ENCODE data around the gene TRIM62.

Gene TRIM62

GRCh38 chr1:33180226-33180910, 1.5 kb downstream of the TRIM62 start:
- peak in 1 of 2 donors; percentile 81 for DNase-seq

DNA sequence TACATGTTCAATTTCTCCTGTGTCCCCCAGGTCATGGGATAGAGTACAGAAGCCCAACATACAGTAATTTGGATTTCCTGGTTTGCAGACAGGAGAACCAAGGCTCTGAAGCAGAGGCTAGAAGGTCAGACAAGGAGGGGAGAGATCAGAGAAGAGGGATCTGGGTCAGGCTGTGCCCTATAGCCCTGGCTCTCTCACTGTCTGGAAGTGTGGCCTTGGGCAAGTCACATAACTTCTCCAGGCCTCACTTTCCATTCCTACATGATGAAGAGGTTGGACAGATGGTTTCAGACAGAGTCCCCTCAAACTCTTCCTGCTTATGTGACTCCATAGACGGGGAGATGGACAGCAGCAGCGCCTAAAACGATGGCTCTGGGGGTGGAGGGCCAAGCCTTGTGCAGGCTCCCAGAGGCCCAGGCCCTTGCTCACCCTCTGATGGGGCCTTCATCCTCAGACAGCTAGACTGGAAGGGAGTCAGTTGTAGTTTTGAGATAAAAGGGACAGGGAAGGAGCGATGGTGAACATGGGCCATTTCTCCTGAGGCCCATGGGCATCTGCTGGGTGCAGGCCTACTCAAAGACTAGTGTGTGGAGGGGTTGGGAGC, 2.9 kb downstream of the TRIM62 start:
- DNase-seq, result no peak

DNA sequence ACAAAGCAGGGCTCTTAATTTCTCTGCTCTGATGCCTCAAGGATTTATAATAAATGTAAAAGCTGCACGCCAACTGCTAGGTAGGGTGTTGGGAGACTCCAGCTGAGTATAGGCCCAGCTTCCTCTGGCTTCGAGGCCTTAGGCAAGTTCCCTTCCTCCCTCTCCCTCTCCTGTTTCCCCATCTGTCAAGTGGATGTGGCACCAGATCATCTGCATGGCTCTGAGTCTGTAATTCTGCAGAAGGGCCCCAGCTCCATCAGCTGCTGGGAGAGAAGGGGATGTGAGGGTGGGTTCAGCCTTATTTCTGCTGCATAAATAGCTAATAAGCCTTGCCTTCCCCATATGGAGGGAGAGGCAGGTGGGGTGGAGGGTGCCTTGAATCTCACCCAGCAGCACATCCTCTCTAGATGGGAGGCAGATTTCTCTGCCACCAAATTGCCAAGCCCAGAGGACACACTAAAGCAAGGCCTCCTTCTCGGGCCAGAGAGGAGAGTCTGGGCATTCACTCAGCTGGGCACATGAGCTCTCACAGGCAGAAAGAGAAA, 3.8 kb downstream of the TRIM62 start:
- no peak for DNase-seq

GRCh38 chr1:33176887-33177286, 5.0 kb downstream of the TRIM62 start:
- DNase-seq, result no peak

DNA sequence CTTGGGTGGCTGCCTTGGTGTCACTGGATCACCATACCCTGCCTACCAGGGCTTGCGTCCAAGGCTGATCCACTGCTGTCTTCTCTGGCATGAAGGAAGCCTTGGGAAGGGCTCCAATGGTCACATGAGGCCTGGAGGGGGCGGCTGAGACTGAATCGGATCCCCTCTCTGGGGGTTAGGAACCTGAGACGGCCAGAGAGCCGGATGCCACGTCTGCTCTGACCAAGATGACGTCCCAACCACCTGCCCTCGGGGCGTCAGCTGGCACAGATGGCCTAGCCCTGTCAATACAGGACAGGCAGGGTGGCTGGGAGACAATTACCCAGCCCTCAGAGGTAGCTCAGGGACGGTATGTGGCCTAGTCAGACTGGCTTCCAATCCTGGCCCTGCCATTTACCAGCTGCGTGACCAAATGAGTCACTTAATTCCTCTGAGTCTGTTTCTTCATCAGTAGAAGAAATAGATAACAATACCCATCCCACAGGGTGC, 5.4 kb downstream of the TRIM62 start:
- DNase-seq, result no peak

- DNase-seq, result no peak
Observed at GRCh38 chr1:33175865-33176264, 6.0 kb downstream of the TRIM62 start.

DNA sequence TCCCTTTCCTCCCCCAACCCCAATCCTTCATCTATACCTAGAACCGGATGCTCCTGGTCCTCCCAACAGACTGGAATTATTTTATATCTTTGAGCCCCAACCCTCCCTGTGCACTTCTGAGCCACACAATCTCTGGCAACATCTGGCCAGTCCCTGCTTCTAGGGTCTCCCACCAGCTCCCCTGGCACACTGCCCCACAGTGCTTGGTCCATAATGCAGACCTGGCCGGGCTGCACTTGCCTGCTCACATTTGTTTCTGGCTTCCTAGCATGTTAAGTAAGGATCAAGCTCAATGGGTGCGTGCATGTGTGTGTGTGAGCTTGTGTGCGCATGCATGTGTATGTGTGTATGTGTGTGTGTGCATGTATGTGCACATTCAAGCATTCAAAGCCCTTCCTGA, 8.8 kb downstream of the TRIM62 start:
- DNase-seq, result no peak

DNA sequence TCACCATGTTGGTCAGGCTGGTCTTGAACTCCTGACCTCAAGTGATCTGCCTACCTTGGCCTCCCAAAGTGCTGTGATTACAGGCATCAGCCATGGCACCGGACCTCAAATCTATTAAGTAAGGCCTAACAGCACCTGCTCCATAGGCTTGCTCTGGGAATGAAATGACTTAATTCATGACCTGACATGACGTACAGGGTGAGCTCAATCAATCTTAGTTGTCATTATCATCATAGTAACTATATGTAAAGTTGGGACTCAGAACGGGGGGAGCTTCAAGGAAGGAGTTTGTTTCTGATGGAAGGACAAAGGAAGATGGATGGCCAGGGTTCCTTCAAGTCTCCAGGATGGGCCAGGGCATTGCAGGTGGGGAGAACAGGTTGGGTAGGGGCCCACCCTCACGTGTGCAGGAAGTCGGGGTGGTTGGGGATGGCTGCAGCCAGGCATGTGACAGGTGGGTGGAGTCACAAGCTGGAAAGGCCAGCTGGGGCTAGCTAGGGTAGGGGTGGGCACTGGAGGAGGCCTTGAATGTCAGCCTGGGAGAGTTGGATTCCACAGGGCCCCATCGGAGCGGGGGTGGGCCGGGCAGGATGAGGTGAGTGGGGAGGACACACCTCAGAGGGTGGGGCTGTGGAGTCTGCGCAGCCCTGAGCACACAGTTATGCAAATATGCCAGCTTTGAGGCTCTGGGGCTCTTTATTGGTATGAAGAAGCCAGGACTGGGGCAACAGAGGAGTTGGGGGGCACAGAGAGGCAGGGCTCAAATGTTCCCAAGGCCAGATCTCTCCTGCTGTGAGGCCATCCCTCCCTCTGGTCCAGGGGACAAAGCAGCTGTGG, 9.6 kb downstream of the TRIM62 start:
- no peak for DNase-seq

DNA sequence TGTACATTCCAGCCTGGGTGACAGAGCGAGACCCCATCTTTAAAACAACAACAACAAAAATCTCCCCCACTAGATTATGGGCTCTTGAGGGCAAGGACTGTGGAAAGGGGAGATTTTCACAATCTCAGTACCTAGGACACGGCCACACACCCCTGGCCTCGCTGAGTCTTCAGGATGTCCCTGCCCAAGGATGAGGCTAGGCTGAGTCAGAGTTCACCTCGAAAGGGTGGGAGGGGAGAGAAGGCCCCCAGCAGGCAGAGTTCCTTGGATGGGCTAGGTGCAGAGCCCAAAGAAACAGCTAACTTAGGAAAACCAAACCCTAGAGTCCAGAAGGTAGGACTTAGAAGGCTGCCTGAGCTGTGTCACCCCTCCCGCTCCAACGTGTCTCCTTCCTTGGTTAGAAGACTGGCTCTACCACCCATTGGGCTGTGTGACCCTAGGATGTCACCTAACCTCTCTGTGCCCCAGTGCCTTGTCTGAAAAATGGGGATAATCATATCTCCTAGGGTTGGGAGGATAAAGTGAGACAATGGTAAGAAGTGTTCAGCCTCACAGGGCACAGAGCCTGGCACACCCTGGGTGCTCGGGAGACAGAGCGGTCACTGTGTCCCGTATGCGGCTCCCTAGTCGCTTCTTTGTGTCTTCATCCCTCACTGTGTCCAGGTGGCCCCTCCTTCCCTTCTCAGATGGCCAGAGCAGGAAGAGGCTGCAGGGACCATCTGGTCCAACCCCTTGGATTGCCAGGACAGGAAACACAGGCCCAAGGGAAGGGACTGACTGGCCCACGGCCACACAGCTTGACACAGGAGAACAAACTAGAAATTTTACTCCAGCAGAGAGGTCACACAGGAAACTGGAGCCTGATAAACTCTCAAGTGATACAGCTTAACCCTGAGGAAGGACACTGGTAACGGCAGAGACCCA, 11.2 kb downstream of the TRIM62 start:
- no peak for DNase-seq

GRCh38 chr1:33169290-33170055, 12.4 kb downstream of the TRIM62 start:
- no peak for DNase-seq

GRCh38 chr1:33168556-33169289, 13.1 kb downstream of the TRIM62 start:
- DNase-seq, result no peak

- DNase-seq, result no peak
Observed at GRCh38 chr1:33167650-33168447, 14.0 kb downstream of the TRIM62 start.

DNA sequence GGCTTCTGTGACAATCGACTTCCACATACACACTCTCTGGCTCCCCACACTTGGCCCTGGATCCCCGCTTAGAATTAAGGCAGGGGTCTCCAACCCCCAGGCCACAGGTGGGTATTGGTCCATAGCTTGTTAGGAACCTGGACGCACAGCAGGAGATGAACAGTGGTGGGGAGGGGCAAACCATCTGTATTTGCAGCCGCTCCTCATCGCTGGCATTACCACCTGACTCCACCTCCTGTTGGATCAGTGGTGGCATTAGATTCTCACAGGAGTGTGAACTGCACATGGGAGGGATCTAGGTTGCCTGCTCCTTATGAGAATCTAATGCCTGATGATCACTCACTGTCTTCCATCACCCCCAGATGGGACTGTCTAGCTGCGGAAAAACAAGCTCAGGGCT, 16.0 kb downstream of the TRIM62 start:
- DNase-seq, result no peak

DNA sequence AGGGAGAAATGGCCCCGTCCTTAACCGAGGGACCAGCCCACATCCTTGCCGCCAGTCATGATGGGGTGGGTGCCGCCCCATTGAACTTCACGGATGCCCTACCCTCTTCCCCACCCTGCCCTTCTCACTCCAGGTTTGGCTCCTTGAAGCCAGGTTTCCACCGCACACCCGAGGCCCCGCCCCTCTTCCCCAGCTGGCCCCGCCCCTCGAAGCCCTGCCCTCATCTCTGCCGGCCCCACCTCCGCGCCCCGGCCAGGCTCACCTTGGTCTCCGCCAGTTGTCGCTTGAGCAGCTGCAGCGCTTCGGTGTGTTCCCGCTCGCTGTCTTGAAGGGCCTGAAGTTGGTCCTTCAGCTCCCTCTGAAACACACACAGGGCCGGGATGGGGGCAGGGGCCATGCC, 16.6 kb downstream of the TRIM62 start:
- no peak for DNase-seq

GRCh38 chr1:33163621-33164519, 18.0 kb downstream of the TRIM62 start:
- no peak for DNase-seq

GRCh38 chr1:33162141-33162540, 19.7 kb downstream of the TRIM62 start:
- no peak for DNase-seq

DNA sequence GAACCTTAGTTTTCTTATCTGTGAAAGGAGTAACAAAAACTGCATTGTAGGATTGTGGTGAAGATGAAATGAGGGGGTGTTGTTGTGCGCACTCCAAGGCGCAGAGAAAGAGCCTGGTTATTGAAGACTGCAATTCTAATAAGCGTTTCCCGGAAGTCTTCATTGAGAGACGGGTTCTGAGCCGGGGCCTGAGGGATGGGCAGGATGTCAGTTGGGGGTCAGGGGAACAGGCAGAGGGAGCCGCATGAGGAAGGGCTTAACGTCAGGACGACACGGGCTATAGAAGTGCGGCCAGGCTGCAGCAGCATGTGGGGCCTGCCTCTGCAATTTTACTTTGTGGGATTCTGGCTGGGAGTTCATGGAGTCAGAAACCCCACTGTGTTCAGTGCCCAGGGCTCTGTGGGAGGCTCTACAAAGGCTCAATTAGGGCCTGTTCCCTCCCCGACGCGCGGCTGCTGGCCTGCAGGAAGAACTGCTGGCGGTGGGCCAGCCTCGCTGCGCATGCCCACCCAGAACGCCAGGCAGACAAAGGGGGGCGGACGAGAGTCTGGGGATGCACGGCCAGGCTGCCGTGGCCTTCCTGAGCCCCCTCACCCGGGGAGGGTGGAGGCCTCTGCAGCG, 20.7 kb downstream of the TRIM62 start:
- no peak for DNase-seq

DNA sequence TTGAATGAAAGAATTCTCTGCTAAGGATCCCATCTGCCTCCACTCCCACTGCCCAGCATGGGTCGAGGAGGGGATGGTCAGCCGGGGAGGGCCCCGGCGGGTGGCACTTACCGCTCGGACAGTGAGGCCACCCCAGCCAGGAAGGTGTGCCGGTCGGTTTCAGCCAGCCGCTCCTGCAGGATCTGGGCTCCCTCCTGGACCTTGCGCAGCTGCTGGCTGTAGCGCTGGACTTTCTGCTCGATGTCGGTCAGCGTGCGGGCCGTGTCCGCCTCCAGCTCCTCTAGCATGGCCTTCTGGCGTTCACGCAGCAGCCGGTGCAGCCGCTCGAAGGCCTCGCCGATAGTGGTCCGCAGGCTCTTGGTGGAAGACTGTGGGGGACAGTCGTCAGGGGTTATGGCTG, 22.3 kb downstream of the TRIM62 start:
- no peak for DNase-seq
